ENCODE data around the gene PARP16. TPM values are rescaled to one million over a fixed set of nuclear protein-coding genes. Genes with fewer than 3 reads are reported as not detected.
A peak's percentile ranks its signal among the peaks of the same experiment; 100 is the strongest.

The PARP16 gene
- total and polyA plus RNA-seq, 9 of the 15 experiments (the other 6 are each of a cell fraction or from before 2014, with no cell fraction given), result 3.0 to 9.9 (median 5.8) TPM

DNA sequence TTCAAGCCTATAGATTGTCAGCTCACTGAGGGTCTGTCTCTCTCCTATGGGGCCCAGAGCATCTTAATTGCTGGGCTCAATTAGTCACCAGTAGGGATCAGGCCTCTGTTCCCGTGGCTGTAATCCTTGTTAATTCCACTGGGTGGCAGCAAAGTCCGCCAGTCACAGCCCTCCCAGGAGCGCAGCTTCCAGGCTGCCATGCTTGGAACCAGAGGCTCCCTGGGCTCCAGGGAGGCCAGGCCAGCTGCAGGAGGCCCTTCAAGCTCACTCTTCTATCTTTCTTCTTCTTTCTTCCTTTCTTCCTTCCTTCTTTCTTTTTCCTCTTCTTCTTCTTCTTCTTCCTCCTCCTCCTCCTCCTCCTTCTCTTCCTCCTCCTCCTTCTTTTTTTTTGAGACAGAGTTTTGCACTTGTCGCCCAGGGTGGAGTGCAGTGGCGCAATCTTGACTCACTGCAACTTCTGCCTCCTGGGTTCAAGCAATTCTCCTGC, 32.2 kb upstream of the PARP16 start (continued):
- TF ChIP-seq ZKSCAN1 (IDR thresholded peaks at IDR 0.05; ENCODE audit: low read depth, low read length) (no peak), ZBTB2 (IDR thresholded peaks at IDR 0.05) (no peak), ZNF354B (CRISPR knock-in tag; IDR thresholded peaks at IDR 0.05) (no peak), CC2D1A (IDR thresholded peaks at IDR 0.05) (peak; percentile 84), PML (IDR thresholded peaks at IDR 0.05; ENCODE audit: low read length) (no peak), PHB (CRISPR knock-in tag; IDR thresholded peaks at IDR 0.05) (no peak), DEAF1 (CRISPR knock-in tag; IDR thresholded peaks at IDR 0.05) (peak; percentile 92), JUNB (CRISPR knock-in tag; conservative IDR thresholded peaks at IDR 0.05) (no peak), ZFP36 (IDR thresholded peaks at IDR 0.05; ENCODE audit: low read depth, low read length, partially characterized antibody) (peak; percentile 8), SNIP1 (IDR thresholded peaks at IDR 0.05; ENCODE audit: low read depth) (no peak), ASH1L (IDR thresholded peaks at IDR 0.05; ENCODE audit: borderline replicate concordance, low read depth, partially characterized antibody) (peak; percentile 21), ZNF224 (CRISPR knock-in tag; IDR thresholded peaks at IDR 0.05) (no peak), ADNP (tag; IDR thresholded peaks at IDR 0.05) (no peak), CREB1 (IDR thresholded peaks at IDR 0.05) (no peak), CREB1 (CRISPR knock-in tag; IDR thresholded peaks at IDR 0.05) (no peak), TCF3 (CRISPR knock-in tag; IDR thresholded peaks at IDR 0.05) (no peak)
- TF ChIP-seq, protein P1, sequence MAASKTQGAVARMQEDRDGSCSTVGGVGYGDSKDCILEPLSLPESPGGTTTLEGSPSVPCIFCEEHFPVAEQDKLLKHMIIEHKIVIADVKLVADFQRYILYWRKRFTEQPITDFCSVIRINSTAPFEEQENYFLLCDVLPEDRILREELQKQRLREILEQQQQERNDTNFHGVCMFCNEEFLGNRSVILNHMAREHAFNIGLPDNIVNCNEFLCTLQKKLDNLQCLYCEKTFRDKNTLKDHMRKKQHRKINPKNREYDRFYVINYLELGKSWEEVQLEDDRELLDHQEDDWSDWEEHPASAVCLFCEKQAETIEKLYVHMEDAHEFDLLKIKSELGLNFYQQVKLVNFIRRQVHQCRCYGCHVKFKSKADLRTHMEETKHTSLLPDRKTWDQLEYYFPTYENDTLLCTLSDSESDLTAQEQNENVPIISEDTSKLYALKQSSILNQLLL (CRISPR knock-in tag; IDR thresholded peaks at IDR 0.05; ENCODE audit: borderline replicate concordance), result no peak
- TF ChIP-seq, protein P2, sequence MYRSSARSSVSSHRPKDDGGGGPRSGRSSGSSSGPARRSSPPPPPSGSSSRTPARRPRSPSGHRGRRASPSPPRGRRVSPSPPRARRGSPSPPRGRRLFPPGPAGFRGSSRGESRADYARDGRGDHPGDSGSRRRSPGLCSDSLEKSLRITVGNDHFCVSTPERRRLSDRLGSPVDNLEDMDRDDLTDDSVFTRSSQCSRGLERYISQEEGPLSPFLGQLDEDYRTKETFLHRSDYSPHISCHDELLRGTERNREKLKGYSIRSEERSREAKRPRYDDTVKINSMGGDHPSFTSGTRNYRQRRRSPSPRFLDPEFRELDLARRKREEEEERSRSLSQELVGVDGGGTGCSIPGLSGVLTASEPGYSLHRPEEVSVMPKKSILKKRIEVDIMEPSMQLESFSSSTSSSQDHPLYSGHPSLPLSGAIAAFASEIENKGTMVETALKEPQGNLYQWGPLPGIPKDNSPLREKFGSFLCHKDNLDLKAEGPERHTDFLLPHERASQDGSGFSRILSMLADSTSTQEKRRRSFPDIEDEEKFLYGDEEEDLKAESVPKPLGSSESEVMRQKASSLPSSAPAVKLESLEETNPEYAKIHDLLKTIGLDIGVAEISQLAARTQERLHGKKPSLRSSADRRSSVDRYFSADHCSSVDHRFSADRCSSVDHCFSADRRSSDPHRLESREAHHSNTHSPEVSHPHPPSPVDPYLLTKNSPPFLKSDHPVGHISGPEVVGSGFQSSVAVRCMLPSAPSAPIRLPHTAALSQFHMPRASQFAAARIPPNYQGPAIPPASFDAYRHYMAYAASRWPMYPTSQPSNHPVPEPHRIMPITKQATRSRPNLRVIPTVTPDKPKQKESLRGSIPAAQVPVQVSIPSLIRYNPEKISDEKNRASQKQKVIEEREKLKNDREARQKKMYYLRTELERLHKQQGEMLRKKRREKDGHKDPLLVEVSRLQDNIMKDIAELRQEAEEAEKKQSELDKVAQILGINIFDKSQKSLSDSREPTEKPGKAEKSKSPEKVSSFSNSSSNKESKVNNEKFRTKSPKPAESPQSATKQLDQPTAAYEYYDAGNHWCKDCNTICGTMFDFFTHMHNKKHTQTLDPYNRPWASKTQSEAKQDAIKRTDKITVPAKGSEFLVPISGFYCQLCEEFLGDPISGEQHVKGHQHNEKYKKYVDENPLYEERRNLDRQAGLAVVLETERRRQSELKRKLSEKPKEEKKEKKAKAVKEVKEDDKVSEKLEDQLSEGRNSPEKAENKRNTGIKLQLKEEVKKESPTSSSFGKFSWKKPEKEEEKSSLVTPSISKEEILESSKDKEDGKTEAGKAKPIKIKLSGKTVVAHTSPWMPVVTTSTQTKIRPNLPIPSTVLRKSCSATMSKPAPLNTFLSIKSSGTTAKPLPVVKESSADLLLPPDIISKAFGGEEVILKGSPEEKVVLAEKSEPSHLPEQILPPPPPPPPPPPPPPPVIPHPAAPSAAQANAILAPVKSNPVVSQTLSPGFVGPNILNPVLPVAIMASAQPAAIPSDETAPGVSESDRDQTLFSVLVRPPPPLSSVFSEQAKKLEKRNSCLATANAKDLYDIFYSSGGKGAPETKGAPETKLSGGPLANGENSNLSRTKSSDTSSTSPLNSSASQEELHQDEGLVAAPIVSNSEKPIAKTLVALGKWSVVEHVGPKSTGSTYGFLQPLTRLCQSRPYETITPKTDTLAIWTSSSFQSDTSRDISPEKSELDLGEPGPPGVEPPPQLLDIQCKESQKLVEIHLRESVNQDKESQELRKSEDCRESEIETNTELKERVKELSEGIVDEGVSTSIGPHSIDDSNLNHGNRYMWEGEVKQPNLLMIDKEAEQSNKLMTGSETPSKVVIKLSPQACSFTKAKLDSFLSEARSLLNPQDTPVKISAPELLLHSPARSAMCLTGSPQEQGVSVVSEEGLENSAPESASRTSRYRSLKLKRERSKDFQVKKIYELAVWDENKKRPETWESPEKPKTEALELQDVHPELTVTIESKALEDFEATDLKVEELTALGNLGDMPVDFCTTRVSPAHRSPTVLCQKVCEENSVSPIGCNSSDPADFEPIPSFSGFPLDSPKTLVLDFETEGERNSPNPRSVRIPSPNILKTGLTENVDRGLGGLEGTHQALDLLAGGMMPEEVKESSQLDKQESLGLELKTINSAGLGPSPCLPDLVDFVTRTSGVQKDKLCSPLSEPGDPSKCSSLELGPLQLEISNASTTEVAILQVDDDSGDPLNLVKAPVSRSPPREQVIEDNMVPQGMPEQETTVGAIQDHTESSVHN (IDR thresholded peaks at IDR 0.05; ENCODE audit: borderline replicate concordance in 1 of 2, low read depth in 1 of 2), result no peak

Measured in K562 (cell line).